Activated gamma-delta T cell treated with anti-CD3 and anti-CD28 coated beads, Interleukin-2, amount 50 U/mL, for 16 hours (primary cell): ENCODE data around the gene UTP11.

Experiments used
- DNase-seq: peaks from one replicate; pipeline ENCODE4 v3.0.0-alpha.2; 2020; ENCODE audit warnings: low read depth

Gene UTP11

GRCh38 chr1:38003261-38004250, 9.0 kb upstream of the UTP11 start:
- no peak for DNase-seq

GRCh38 chr1:38004284-38005108, 8.0 kb upstream of the UTP11 start:
- DNase-seq, result no peak

- no peak for DNase-seq
These were observed 7.1 kb upstream of the UTP11 start, which contains the start of gene FHL3 for GRCh38 chr1:38005195-38006007. Gene FHL3 (minus strand): TSS chr1:38005514. CDS start chr1:37999412, 6,102 bp downstream.

GRCh38 chr1:38006008-38006828, 6.3 kb upstream of the UTP11 start:
- DNase-seq, result no peak

GRCh38 chr1:38009088-38009840, 3.3 kb upstream of the UTP11 start:
- DNase-seq, result peak; percentile 53

GRCh38 chr1:38009841-38010180, 2.7 kb upstream of the UTP11 start:
- DNase-seq, result no peak

- DNase-seq, result no peak
These were observed 691 bp downstream of the UTP11 start for GRCh38 chr1:38013227-38013622.

- DNase-seq, result no peak
These were observed 1.6 kb downstream of the UTP11 start for GRCh38 chr1:38014171-38014570.

GRCh38 chr1:38014724-38015424, 2.3 kb downstream of the UTP11 start:
- DNase-seq, result no peak

GRCh38 chr1:38015978-38016725, 3.6 kb downstream of the UTP11 start:
- no peak for DNase-seq

- no peak for DNase-seq
These were observed 6.4 kb downstream of the UTP11 start for GRCh38 chr1:38018864-38019343.

GRCh38 chr1:38020396-38020795, 7.9 kb downstream of the UTP11 start:
- DNase-seq, result no peak

GRCh38 chr1:38021969-38022368, 9.4 kb downstream of the UTP11 start:
- DNase-seq, result no peak

GRCh38 chr1:38022810-38023209, 10.3 kb downstream of the UTP11 start:
- DNase-seq, result no peak

GRCh38 chr1:38025233-38025632, 12.7 kb downstream of the UTP11 start:
- DNase-seq, result no peak

GRCh38 chr1:38025664-38026063, 13.1 kb downstream of the UTP11 start:
- no peak for DNase-seq

- no peak for DNase-seq
These were observed 14.2 kb downstream of the UTP11 start for GRCh38 chr1:38026592-38027200.
